SIG-M5 treated with dmso at 0.1 percent for 504 hours (cell line): ENCODE measurements around the gene APCDD1L.

ENCODE experiments used
- DNase-seq: peaks from one replicate; lab custom pipeline; 2025; ENCODE audit not compliant: unreplicated experiment; lab: John Stamatoyannopoulos, UW

The APCDD1L gene

GRCh38 chr20:58467572-58468527 is 47.3 kb downstream of the APCDD1L start:
- no peak for DNase-seq

- DNase-seq, result no peak
Measured at GRCh38 chr20:58466729-58467571, 48.2 kb downstream of the APCDD1L start.

GRCh38 chr20:58466095-58466708 is 49.0 kb downstream of the APCDD1L start:
- no peak for DNase-seq

GRCh38 chr20:58464838-58465237 is 50.4 kb downstream of the APCDD1L start:
- no peak for DNase-seq

GRCh38 chr20:58463256-58463655 is 51.9 kb downstream of the APCDD1L start:
- no peak for DNase-seq

- no peak for DNase-seq
Measured at GRCh38 chr20:58461899-58462298, 53.3 kb downstream of the APCDD1L start.

- DNase-seq, result no peak
Measured at GRCh38 chr20:58461104-58461503, 54.1 kb downstream of the APCDD1L start.

- DNase-seq, result no peak
Measured at GRCh38 chr20:58459058-58459750, 56.0 kb downstream of the APCDD1L start.

- no peak for DNase-seq
Measured at GRCh38 chr20:58458342-58459057, 56.7 kb downstream of the APCDD1L start.

- no peak for DNase-seq
Measured at GRCh38 chr20:58457083-58457695, 58.0 kb downstream of the APCDD1L start.

- no peak for DNase-seq
Measured at GRCh38 chr20:58454460-58454859, 60.7 kb downstream of the APCDD1L start.

- DNase-seq, result no peak
Measured at GRCh38 chr20:58453391-58453790, 61.8 kb downstream of the APCDD1L start.

- DNase-seq, result no peak
Measured at GRCh38 chr20:58452667-58453255, 62.4 kb downstream of the APCDD1L start.

GRCh38 chr20:58450254-58450653 is 64.9 kb downstream of the APCDD1L start:
- DNase-seq, result no peak

- no peak for DNase-seq
Measured at GRCh38 chr20:58449681-58450221, 65.4 kb downstream of the APCDD1L start.

GRCh38 chr20:58448958-58449357 is 66.2 kb downstream of the APCDD1L start:
- DNase-seq, result no peak

- DNase-seq, result peak; percentile 61
Measured at GRCh38 chr20:58447511-58448391, 67.4 kb downstream of the APCDD1L start.

GRCh38 chr20:58446960-58447265 is 68.3 kb downstream of the APCDD1L start:
- DNase-seq, result no peak
